ENCODE data around the gene CCDC39. TPM values are rescaled to one million over a fixed set of nuclear protein-coding genes. Genes with fewer than 3 reads are reported as not detected.
A peak's percentile ranks its signal among the peaks of the same experiment; 100 is the strongest.

The CCDC39 gene
- total and polyA plus RNA-seq, 2 of the 8 experiments (the other 6 are each of a cell fraction or from before 2014, with no cell fraction given), result 0.12 to 0.80 TPM

GRCh38 chr3:180631317-180631716 is 48.0 kb downstream of the CCDC39 start:
- H3K36me3 ChIP-seq (ENCODE audit: control insufficient read depth in 2 of 4, insufficient read depth in 4 of 4, low read length in 3 of 4), result no peaks in the 10 kb centered on the region
- no peaks in the 10 kb centered on the region for H3K79me2 ChIP-seq (ENCODE audit: control insufficient read depth in 1 of 2, insufficient read depth in 2 of 2, low read length in 2 of 2)
- no peaks in the 10 kb centered on the region for H3K9me3 ChIP-seq (ENCODE audit: insufficient read depth in 2 of 2, low read depth in 1 of 2, low read length in 1 of 2)
- peak; percentile 29 to 35 for TF ChIP-seq RAD21 (IDR thresholded peaks at IDR 0.05 in 1 of 2, conservative IDR thresholded peaks at IDR 0.05 in 1 of 2; ENCODE audit: low read depth in 2 of 2, low read length in 2 of 2)
- no peak for TF ChIP-seq SIX5 (IDR thresholded peaks at IDR 0.05; ENCODE audit: low read depth, low read length)
- TF ChIP-seq CTCF (IDR thresholded peaks at IDR 0.05; ENCODE audit: control extremely low read depth in 1 of 3, insufficient read depth in 1 of 3, low read depth in 1 of 3, low read length in 3 of 3), result peak in 1 of 3 experiments; percentile 21; a peak in 1 of 4 replicates
- no peak for TF ChIP-seq SRF (IDR thresholded peaks at IDR 0.05; ENCODE audit: low read depth, low read length)
- TF ChIP-seq PHF8 (conservative IDR thresholded peaks at IDR 0.05; ENCODE audit: low read depth, low read length), result no peak
- 89% methylated on average over 3 of the region's 3 CpGs; no CpG with 5 or more reads in 1 of the 2 experiments for WGBS, 2 experiments (ENCODE audit: extremely low coverage in 1 of 2, insufficient coverage in 1 of 2, insufficient read length in 1 of 2, insufficient replicate concordance in 2 of 2, low coverage in 1 of 2, low lambda C conversion rate in 2 of 2, missing lambda C conversion rate in 1 of 2)
- no peak overlapping the region for H3K4ac ChIP-seq (replicated peaks; ENCODE audit: insufficient read length, low read depth, low read length)
- no peak overlapping the region for H2BK5ac ChIP-seq (ENCODE audit: low read depth, low read length)
- FAIRE-seq (no peak), DNase-seq (ENCODE audit: low read depth in 1 of 2, low spot score in 2 of 2) (no peak)
- CTCF ChIA-PET (ENCODE audit: partially characterized antibody), result interaction anchor here (1.0 to 1.3 kb wide), 3 partner anchors 20 to 323 kb away, joined by 3 to 4 read pairs (median 4); no protein-coding TSS in a partner anchor
- POLR2A ChIA-PET (ENCODE audit: partially characterized antibody), result no interaction called here
- H3K27ac ChIP-seq (ENCODE audit: low read depth, low read length), result no peak overlapping the region
- H3K18ac ChIP-seq (ENCODE audit: extremely low read depth, low read length), result no peak overlapping the region
- no peak overlapping the region for H3K4me2 ChIP-seq (ENCODE audit: insufficient read depth in 1 of 2, low read depth in 2 of 2, low read length in 2 of 2)
- H2AK5ac ChIP-seq (ENCODE audit: low read depth, low read length), result no peak overlapping the region
- no peak overlapping the region for H2BK12ac ChIP-seq (ENCODE audit: low read depth, low read length)
- no peak overlapping the region for H3K9ac ChIP-seq (replicated peaks in 1 of 4; ENCODE audit: extremely low read depth in 1 of 4, low read depth in 3 of 4, low read length in 3 of 4)
- no peak overlapping the region for H4K91ac ChIP-seq (replicated peaks; ENCODE audit: insufficient read length, low read length)
- H4K20me1 ChIP-seq (replicated peaks in 1 of 2; ENCODE audit: control insufficient read depth in 1 of 2, insufficient read depth in 2 of 2, low read length in 2 of 2), result no peaks in the 10 kb centered on the region
- H3K23ac ChIP-seq (ENCODE audit: insufficient read length), result no peak overlapping the region
- no peaks in the 10 kb centered on the region for H3K27me3 ChIP-seq (replicated peaks in 1 of 4; ENCODE audit: control insufficient read depth in 3 of 4, extremely low read depth in 1 of 4, insufficient read depth in 3 of 4, low read length in 3 of 4)
- no peak overlapping the region for H3K4me3 ChIP-seq (ENCODE audit: extremely low read depth in 1 of 4, insufficient read depth in 2 of 4, low read depth in 3 of 4, low read length in 4 of 4)
- no peak overlapping the region for H2BK20ac ChIP-seq (ENCODE audit: low read length)
- H3K14ac ChIP-seq (ENCODE audit: insufficient read length), result no peak overlapping the region
- no peaks in the 10 kb centered on the region for H3K23me2 ChIP-seq (ENCODE audit: low read depth, low read length)
- H4K5ac ChIP-seq (ENCODE audit: insufficient read length, low read depth, low read length), result no peak overlapping the region
- no peak overlapping the region for H2AFZ ChIP-seq (ENCODE audit: low read length)
- H3K79me1 ChIP-seq (ENCODE audit: low read depth, low read length), result no peaks in the 10 kb centered on the region
- no peak overlapping the region for H2BK120ac ChIP-seq (replicated peaks; ENCODE audit: low read depth, low read length)
- H3K56ac ChIP-seq (replicated peaks; ENCODE audit: insufficient read length, low read depth, low read length), result no peak overlapping the region
- no peaks in the 10 kb centered on the region for H3K4me1 ChIP-seq (replicated peaks in 1 of 4; ENCODE audit: control insufficient read depth in 3 of 4, insufficient read depth in 4 of 4, low read length in 3 of 4)
- H2BK15ac ChIP-seq (ENCODE audit: low read length), result no peak overlapping the region
- no peak overlapping the region for H4K8ac ChIP-seq (ENCODE audit: extremely low read depth, insufficient read depth, low read length)
